Thyroid gland (tissue), 4 donors: ENCODE results near the gene RAB14.

Experiments used
- POLR2A ChIP-seq, 2 donors: fragments of 450-650 bp; IDR thresholded peaks; one replicate each; pipeline ENCODE4 v1.6.1; 2017; ENCODE audit warnings: antibody characterized with exemption in 2 of 2, mild to moderate bottlenecking in 2 of 2, moderate library complexity in 1 of 2
- TF ChIP-seq, protein P1 (sequence below), 6 experiments: fragments of 200-600 bp in 3 of 6; fragments of 450-650 bp in 3 of 6; sonication (generic) in 3 of 6; IDR thresholded peaks; one replicate each; pipeline ENCODE4 v1.5.1; 2016 to 2019; ENCODE audit warnings: antibody characterized with exemption in 6 of 6, mild to moderate bottlenecking in 2 of 6, inconsistent platforms in 1 of 6, moderate library complexity in 1 of 6

DNA sequence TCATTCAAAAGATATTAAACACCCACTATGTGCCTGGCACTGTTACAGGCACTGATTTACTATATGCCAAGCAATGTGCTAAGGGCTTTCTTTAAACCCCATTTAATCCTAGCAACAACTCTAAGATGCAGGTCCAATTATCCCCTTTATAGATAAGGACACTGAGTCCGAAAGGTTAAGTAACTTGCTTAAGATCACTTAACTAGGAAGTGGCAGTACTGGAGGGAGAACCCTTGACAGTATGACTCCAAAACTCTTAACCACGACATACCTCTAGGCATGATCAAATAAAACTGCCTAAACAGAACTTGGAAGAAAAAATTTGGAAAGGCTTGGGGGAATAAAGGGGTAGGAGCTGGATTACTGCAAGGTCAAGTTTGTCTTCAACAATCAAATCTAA, 1.7 kb downstream of the RAB14 start:
- TF ChIP-seq, protein P1, sequence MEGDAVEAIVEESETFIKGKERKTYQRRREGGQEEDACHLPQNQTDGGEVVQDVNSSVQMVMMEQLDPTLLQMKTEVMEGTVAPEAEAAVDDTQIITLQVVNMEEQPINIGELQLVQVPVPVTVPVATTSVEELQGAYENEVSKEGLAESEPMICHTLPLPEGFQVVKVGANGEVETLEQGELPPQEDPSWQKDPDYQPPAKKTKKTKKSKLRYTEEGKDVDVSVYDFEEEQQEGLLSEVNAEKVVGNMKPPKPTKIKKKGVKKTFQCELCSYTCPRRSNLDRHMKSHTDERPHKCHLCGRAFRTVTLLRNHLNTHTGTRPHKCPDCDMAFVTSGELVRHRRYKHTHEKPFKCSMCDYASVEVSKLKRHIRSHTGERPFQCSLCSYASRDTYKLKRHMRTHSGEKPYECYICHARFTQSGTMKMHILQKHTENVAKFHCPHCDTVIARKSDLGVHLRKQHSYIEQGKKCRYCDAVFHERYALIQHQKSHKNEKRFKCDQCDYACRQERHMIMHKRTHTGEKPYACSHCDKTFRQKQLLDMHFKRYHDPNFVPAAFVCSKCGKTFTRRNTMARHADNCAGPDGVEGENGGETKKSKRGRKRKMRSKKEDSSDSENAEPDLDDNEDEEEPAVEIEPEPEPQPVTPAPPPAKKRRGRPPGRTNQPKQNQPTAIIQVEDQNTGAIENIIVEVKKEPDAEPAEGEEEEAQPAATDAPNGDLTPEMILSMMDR (IDR thresholded peaks at IDR 0.05), result no peak
- TF ChIP-seq POLR2A (IDR thresholded peaks at IDR 0.05), result no peak
